ENCODE results near the gene CPAMD8. TPM values are rescaled to one million over a fixed set of nuclear protein-coding genes. Genes with fewer than 3 reads are reported as not detected.

The CPAMD8 gene
- total RNA-seq, 1 experiment from 2014 or later = 0.11 TPM

Other genes with a start within 250 kb of the CPAMD8 start
- gene SIN3B, start 197.4 kb downstream of the CPAMD8 start, total RNA-seq (2014; rRNA removed) = 21.0 and 25.5 TPM in 2 replicates
- gene F2RL3, start 137.8 kb downstream of the CPAMD8 start, total RNA-seq (2014; rRNA removed) = not detected in 2 replicates
- gene HAUS8, start 48.6 kb upstream of the CPAMD8 start, total RNA-seq (2014; rRNA removed) = 16.3 and 19.8 TPM in 2 replicates
- 50.7 and 52.1 TPM in 2 replicates for gene MYO9B, start 49.0 kb upstream of the CPAMD8 start, total RNA-seq (2014; rRNA removed)
- gene USE1, start 188.5 kb upstream of the CPAMD8 start, total RNA-seq (2014; rRNA removed) = 15.3 and 28.9 TPM in 2 replicates
- gene OCEL1, start 199.4 kb upstream of the CPAMD8 start, total RNA-seq (2014; rRNA removed) = 2.4 and 6.4 TPM in 2 replicates
- gene NR2F6, start 219.1 kb upstream of the CPAMD8 start, total RNA-seq (2014; rRNA removed) = 60.0 and 72.7 TPM in 2 replicates
- not detected in 2 replicates for gene USHBP1, start 237.9 kb upstream of the CPAMD8 start, total RNA-seq (2014; rRNA removed)
- gene BABAM1, start 240.6 kb upstream of the CPAMD8 start, total RNA-seq (2014; rRNA removed) = 107 and 148 TPM in 2 replicates

Data from LHCN-M2 (cell line).